ENCODE results near the gene SCRT2.
"Not testable (repeated sequence)": the region's sequence is repeated elsewhere in the genome, so short reads cannot be mapped to it uniquely, and the experiment has no call there.

Gene SCRT2

GRCh38 chr20:693786-694185, 18.2 kb upstream of the SCRT2 start:
- H3K4me3 Mint-ChIP-seq; H3K9me3 Mint-ChIP-seq; H3K4me1 Mint-ChIP-seq (ENCODE audit: low read depth); H3K27ac Mint-ChIP-seq; DNase-seq (ENCODE audit: low spot score); H3K36me3 Mint-ChIP-seq (ENCODE audit: low read depth): not testable (repeated sequence)
- peaks cover 13% of the 10 kb centered on the region for H3K27me3 Mint-ChIP-seq (ENCODE audit: low read depth)

DNA sequence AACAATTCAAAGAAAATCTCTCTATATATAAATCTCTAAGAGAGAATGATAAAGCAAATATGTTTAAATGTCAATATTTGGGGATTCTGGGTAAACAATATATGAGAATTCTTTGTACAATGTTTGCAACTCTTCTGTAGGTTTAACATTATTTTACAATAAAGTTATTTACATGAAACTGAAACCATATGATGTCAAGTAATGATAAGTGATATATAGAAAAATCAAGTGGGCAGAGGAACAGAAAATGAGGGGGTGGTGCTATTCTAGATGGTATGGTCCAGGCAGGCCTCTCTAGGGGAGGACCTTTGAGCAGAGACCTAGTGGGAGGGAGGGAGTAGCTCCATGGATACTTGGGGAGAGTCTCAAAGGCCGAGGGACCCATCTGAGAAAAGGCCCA, 16.4 kb upstream of the SCRT2 start:
- Mint-ChIP-seq H3K4me3 (no peak overlapping the region), H3K9me3 (no peaks in the 10 kb centered on the region), H3K4me1 (ENCODE audit: low read depth) (no peaks in the 10 kb centered on the region), H3K36me3 (ENCODE audit: low read depth) (no peaks in the 10 kb centered on the region), H3K27ac (no peak overlapping the region), H3K27me3 (ENCODE audit: low read depth) (peaks cover 13% of the 10 kb centered on the region)
- no peak for DNase-seq (ENCODE audit: low spot score)

DNA sequence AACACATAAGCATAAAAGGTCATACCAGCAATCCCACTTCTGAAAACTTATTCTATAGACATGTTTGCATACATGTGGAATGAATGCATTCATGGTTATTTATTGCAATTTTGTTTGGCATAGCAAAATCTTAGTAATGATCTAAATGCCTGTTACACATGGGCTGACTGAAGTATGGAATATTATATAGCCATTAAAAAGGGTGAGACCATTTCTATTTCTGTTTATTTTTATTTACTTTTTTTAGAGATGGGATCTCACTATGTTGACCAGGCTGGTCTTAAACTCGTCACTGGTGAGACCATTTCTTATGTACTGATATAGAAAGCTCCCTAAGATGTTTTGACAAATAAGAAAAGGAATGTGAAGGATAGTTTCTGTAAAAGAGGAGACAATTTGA, 14.3 kb upstream of the SCRT2 start:
- no peaks in the 10 kb centered on the region for H3K36me3 Mint-ChIP-seq (ENCODE audit: low read depth)
- H3K27me3 Mint-ChIP-seq (ENCODE audit: low read depth), result peaks cover 13% of the 10 kb centered on the region
- H3K27ac Mint-ChIP-seq, result no peak overlapping the region
- no peak for DNase-seq (ENCODE audit: low spot score)
- no peaks in the 10 kb centered on the region for H3K4me1 Mint-ChIP-seq (ENCODE audit: low read depth)
- H3K4me3 Mint-ChIP-seq, result no peak overlapping the region
- H3K9me3 Mint-ChIP-seq, result no peaks in the 10 kb centered on the region

- DNase-seq (ENCODE audit: low spot score), result no peak
- Mint-ChIP-seq H3K27me3 (ENCODE audit: low read depth) (peaks cover 13% of the 10 kb centered on the region), H3K27ac (no peak overlapping the region), H3K36me3 (ENCODE audit: low read depth) (no peaks in the 10 kb centered on the region), H3K9me3 (no peaks in the 10 kb centered on the region), H3K4me1 (ENCODE audit: low read depth) (no peaks in the 10 kb centered on the region), H3K4me3 (no peak overlapping the region)
These were observed 13.7 kb upstream of the SCRT2 start for GRCh38 chr20:689348-689747.

DNA sequence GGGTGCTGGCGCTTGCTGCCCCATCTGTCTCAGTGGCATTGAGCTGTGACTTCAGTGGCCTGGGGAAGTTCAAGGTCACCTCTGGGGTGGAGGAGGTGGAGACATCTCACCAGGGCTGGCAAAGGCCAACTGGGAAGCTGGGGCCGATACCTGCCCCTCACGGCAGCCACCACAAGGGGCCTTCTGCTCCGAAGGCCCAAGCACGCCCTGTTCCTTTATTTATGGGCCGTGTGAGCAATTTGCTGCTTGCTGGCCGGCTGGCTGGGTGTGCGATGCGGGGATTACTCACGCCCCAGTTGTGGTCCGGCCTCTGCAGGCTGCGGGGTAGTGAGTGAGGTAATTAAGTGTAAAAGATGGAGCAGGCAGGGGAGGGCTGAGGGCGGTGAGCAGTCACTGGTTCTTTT, 13.2 kb upstream of the SCRT2 start:
- Mint-ChIP-seq H3K27ac (no peak overlapping the region), H3K27me3 (ENCODE audit: low read depth) (peaks cover 13% of the 10 kb centered on the region), H3K4me1 (ENCODE audit: low read depth) (no peaks in the 10 kb centered on the region), H3K4me3 (no peak overlapping the region), H3K9me3 (no peaks in the 10 kb centered on the region), H3K36me3 (ENCODE audit: low read depth) (no peaks in the 10 kb centered on the region)
- DNase-seq (ENCODE audit: low spot score), result no peak

- H3K9me3 Mint-ChIP-seq, result no peaks in the 10 kb centered on the region
These were observed 12.0 kb upstream of the SCRT2 start for GRCh38 chr20:687468-688203.

GRCh38 chr20:684676-685319, 9.2 kb upstream of the SCRT2 start:
- DNase-seq (ENCODE audit: low spot score), result no peak
- H3K36me3 Mint-ChIP-seq (ENCODE audit: low read depth), result no peaks in the 10 kb centered on the region
- peaks cover 4% of the 10 kb centered on the region for H3K27me3 Mint-ChIP-seq (ENCODE audit: low read depth)
- no peak overlapping the region for H3K4me3 Mint-ChIP-seq
- no peaks in the 10 kb centered on the region for H3K4me1 Mint-ChIP-seq (ENCODE audit: low read depth)
- no peak overlapping the region for H3K27ac Mint-ChIP-seq
- H3K9me3 Mint-ChIP-seq, result no peaks in the 10 kb centered on the region

More at GRCh38 chr20:687468-688203, 12.0 kb upstream of the SCRT2 start:
- H3K27me3 Mint-ChIP-seq (ENCODE audit: low read depth), result peaks cover 10% of the 10 kb centered on the region
- no peak overlapping the region for H3K27ac Mint-ChIP-seq
- H3K4me1 Mint-ChIP-seq (ENCODE audit: low read depth), result no peaks in the 10 kb centered on the region
- DNase-seq (ENCODE audit: low spot score), result no peak
- no peaks in the 10 kb centered on the region for H3K36me3 Mint-ChIP-seq (ENCODE audit: low read depth)
- no peak overlapping the region for H3K4me3 Mint-ChIP-seq

DNA sequence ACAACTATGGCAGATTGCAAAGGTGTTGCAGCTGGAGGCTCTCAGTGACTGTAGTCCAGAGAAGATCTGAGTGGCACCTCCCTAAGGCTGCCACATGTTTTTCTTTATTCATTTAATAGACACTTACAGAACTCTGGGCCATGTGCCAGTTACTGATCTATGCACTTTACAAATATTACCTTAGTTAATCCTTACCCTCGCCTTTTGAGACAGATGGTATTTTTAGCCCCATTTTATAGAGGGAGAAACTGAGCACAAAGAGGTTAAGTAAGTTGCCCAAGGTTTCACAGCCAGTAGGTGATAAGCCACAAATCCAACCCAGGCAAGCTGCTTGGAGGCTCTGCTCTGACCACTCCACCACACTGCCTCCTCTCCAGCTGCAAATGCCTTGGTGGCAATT, 6.5 kb upstream of the SCRT2 start:
- Mint-ChIP-seq H3K27ac (no peak overlapping the region), H3K9me3 (no peaks in the 10 kb centered on the region), H3K4me1 (ENCODE audit: low read depth) (no peaks in the 10 kb centered on the region), H3K27me3 (ENCODE audit: low read depth) (peaks cover 12% of the 10 kb centered on the region), H3K4me3 (no peak overlapping the region), H3K36me3 (ENCODE audit: low read depth) (no peaks in the 10 kb centered on the region)
- no peak for DNase-seq (ENCODE audit: low spot score)

DNA sequence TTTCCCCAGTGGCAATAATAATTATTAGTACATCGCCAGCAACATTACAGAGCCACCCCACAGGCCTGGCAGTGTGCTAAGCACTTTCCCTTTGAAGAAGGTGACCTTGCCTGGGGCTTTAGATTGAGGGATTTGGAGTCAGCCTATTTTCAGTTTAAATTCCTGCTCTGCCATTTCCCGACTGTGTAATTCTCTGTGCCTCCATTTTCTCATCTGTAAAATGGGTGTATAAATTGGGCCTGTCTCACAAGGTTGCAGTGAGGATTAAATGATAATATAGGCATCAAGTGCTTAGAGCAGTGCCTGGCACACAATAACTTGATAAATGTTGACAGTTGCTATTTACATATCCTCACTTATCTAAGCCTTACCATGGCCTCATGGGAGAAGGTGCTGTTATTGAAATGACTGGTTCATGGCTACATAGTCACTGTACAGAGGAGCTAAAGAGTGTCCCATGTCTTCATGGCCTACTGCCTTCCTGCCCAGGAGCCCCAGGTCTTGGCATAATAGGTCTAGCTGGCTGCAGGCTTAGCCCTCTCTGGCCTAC, 5.1 kb upstream of the SCRT2 start:
- Mint-ChIP-seq H3K27me3 (ENCODE audit: low read depth) (peaks cover 17% of the 10 kb centered on the region), H3K4me3 (no peak overlapping the region), H3K27ac (no peak overlapping the region), H3K36me3 (ENCODE audit: low read depth) (no peaks in the 10 kb centered on the region), H3K9me3 (no peaks in the 10 kb centered on the region), H3K4me1 (ENCODE audit: low read depth) (peaks cover 2% of the 10 kb centered on the region)
- DNase-seq (ENCODE audit: low spot score), result no peak

- Mint-ChIP-seq H3K4me1 (ENCODE audit: low read depth) (peaks cover 2% of the 10 kb centered on the region), H3K27ac (no peak overlapping the region), H3K27me3 (ENCODE audit: low read depth) (peaks cover 38% of the 10 kb centered on the region)
These were observed 2.4 kb upstream of the SCRT2 start for GRCh38 chr20:677957-678356.

GRCh38 chr20:676967-677366, 1.4 kb upstream of the SCRT2 start:
- no peak overlapping the region for H3K27ac Mint-ChIP-seq
- H3K9me3 Mint-ChIP-seq, result no peaks in the 10 kb centered on the region
- H3K4me1 Mint-ChIP-seq (ENCODE audit: low read depth), result peaks cover 2% of the 10 kb centered on the region
- no peak overlapping the region for H3K4me3 Mint-ChIP-seq
- DNase-seq (ENCODE audit: low spot score), result no peak
- H3K27me3 Mint-ChIP-seq (ENCODE audit: low read depth), result peaks cover 44% of the 10 kb centered on the region
- no peaks in the 10 kb centered on the region for H3K36me3 Mint-ChIP-seq (ENCODE audit: low read depth)

More at GRCh38 chr20:677957-678356, 2.4 kb upstream of the SCRT2 start:
- DNase-seq (ENCODE audit: low spot score), result no peak
- no peaks in the 10 kb centered on the region for H3K36me3 Mint-ChIP-seq (ENCODE audit: low read depth)
- no peaks in the 10 kb centered on the region for H3K9me3 Mint-ChIP-seq
- no peak overlapping the region for H3K4me3 Mint-ChIP-seq

DNA sequence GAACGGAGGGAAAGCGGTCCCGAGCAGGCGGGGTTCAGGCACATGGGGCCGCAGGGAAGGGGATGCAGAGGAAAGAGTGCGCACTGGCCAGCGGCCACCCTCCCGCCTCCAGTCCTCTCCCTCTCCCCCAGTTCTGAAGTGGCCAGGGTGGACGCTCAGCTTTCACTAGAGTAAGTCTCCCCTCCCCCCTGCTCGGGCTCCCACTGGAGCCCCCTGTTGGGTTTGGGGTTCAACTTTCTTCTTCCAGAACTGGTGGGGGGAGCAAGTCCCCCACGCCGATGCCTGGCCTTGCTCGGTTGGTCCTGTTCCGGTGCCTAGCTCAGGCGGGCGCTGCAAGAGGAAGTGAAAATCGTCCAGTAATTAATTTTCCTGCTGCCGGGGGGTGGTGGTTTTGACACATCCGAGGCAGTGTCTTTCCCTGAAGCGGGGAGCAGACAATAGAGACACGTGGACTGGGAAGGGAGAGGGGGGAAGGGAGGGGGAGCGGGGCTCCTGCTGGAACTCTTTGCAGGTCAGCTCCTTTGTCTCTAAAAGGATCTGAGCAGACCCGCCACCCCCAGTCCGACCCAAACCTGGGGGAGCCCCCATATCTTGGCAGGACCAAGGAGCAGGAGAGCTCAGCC, 824 bp upstream of the SCRT2 start:
- no peak for DNase-seq (ENCODE audit: low spot score)

GRCh38 chr20:675033-675452, 559 bp downstream of the SCRT2 start:
- Mint-ChIP-seq H3K27ac (no peak overlapping the region), H3K4me3 (no peak overlapping the region), H3K27me3 (ENCODE audit: low read depth) (peaks cover 57% of the 10 kb centered on the region), H3K9me3 (no peaks in the 10 kb centered on the region), H3K4me1 (ENCODE audit: low read depth) (peaks cover 2% of the 10 kb centered on the region), H3K36me3 (ENCODE audit: low read depth) (no peaks in the 10 kb centered on the region)
- DNase-seq (ENCODE audit: low spot score), result no peak

More for the DNA sequence above, 824 bp upstream of the SCRT2 start:
- peaks cover 47% of the 10 kb centered on the region for H3K27me3 Mint-ChIP-seq (ENCODE audit: low read depth)
- no peak overlapping the region for H3K27ac Mint-ChIP-seq
- no peaks in the 10 kb centered on the region for H3K36me3 Mint-ChIP-seq (ENCODE audit: low read depth)
- H3K9me3 Mint-ChIP-seq, result no peaks in the 10 kb centered on the region
- peaks cover 2% of the 10 kb centered on the region for H3K4me1 Mint-ChIP-seq (ENCODE audit: low read depth)
- no peak overlapping the region for H3K4me3 Mint-ChIP-seq

GRCh38 chr20:673603-674001, 2.0 kb downstream of the SCRT2 start:
- H3K36me3 Mint-ChIP-seq (ENCODE audit: low read depth), result no peaks in the 10 kb centered on the region
- H3K4me3 Mint-ChIP-seq, result no peak overlapping the region
- peaks cover 2% of the 10 kb centered on the region for H3K4me1 Mint-ChIP-seq (ENCODE audit: low read depth)
- no peak for DNase-seq (ENCODE audit: low spot score)
- no peak overlapping the region for H3K27ac Mint-ChIP-seq
- no peaks in the 10 kb centered on the region for H3K9me3 Mint-ChIP-seq
- peaks cover 57% of the 10 kb centered on the region for H3K27me3 Mint-ChIP-seq (ENCODE audit: low read depth)
